Loucy (cell line): ENCODE data around the gene RPL19.

Experiments
- H2AFZ ChIP-seq: fragments of 200-600 bp; sonication (generic); 2 replicates; pipeline ENCODE4 v1.6.0; 2016; ENCODE audit warnings: antibody characterized with exemption, mild to moderate bottlenecking, low read length, moderate library complexity
- H3F3A ChIP-seq: fragments of 200-600 bp; 2 replicates; pipeline ENCODE4 v1.6.0; 2016; ENCODE audit warnings: antibody characterized with exemption, low read depth, mild to moderate bottlenecking
- H3K27me3 ChIP-seq: fragments of 200-600 bp; sonication (generic); 2 replicates; pipeline ENCODE4 v1.6.1; 2014; ENCODE audit warnings: low read length, mild to moderate bottlenecking; ENCODE audit not compliant: insufficient read depth, poor library complexity, severe bottlenecking
- H3K36me3 ChIP-seq: fragments of 200-600 bp; sonication (generic); 2 replicates; pipeline ENCODE4 v1.6.1; 2016; ENCODE audit warnings: low read length; ENCODE audit not compliant: insufficient read depth
- H3K4me1 ChIP-seq: fragments of 200-600 bp; sonication (generic); 2 replicates; pipeline ENCODE4 v1.5.1; 2014; ENCODE audit warnings: low read length, mild to moderate bottlenecking; ENCODE audit not compliant: insufficient read depth, poor library complexity, severe bottlenecking
- H3K4me2 ChIP-seq: fragments of 200-600 bp; sonication (generic); 2 replicates; pipeline ENCODE4 v1.6.0; 2014; ENCODE audit warnings: antibody characterized with exemption, low read length, low read depth, mild to moderate bottlenecking; ENCODE audit not compliant: poor library complexity, severe bottlenecking
- H3K4me3 ChIP-seq: fragments of 200-600 bp; sonication (generic); 2 replicates; pipeline ENCODE4 v1.5.1; 2014; ENCODE audit warnings: low read length, mild to moderate bottlenecking, mixed read lengths; ENCODE audit not compliant: poor library complexity, severe bottlenecking
- H3K79me2 ChIP-seq: fragments of 200-600 bp; sonication (generic); 2 replicates; pipeline ENCODE4 v1.6.1; 2014; ENCODE audit warnings: low read length; ENCODE audit not compliant: insufficient read depth
- H3K9ac ChIP-seq: fragments of 200-600 bp; sonication (generic); 2 replicates; pipeline ENCODE4 v1.6.0; 2014; ENCODE audit warnings: mild to moderate bottlenecking, low read depth, low read length, moderate library complexity; ENCODE audit not compliant: poor library complexity, severe bottlenecking
- H3K9me2 ChIP-seq: fragments of 200-600 bp; sonication (generic); replicated peaks from 2 replicates; pipeline ENCODE4 v1.6.1; 2016; ENCODE audit warnings: low read depth, low read length, mixed read lengths
- H3K9me3 ChIP-seq: fragments of 200-600 bp; sonication (generic); 2 replicates; pipeline ENCODE4 v1.6.1; 2014; ENCODE audit warnings: mild to moderate bottlenecking, antibody characterized with exemption, low read length, low read depth; ENCODE audit not compliant: insufficient read depth
- H4K20me1 ChIP-seq: fragments of 200-600 bp; sonication (generic); 2 replicates; pipeline ENCODE4 v1.6.0; 2014; ENCODE audit warnings: antibody characterized with exemption, low read length, mild to moderate bottlenecking; ENCODE audit not compliant: insufficient read depth, poor library complexity, severe bottlenecking
- EZH2phosphoT487 ChIP-seq: fragments of 200-600 bp; IDR thresholded peaks from 2 replicates; pipeline ENCODE4 v1.6.1; 2018; ENCODE audit warnings: antibody characterized with exemption, mild to moderate bottlenecking, moderate library complexity, borderline replicate concordance
- TF ChIP-seq, protein P1 (sequence below): fragments of 200-600 bp; sonication (generic); conservative IDR thresholded peaks from 2 replicates; pipeline ENCODE4 v1.5.1; 2014; ENCODE audit warnings: mild to moderate bottlenecking, antibody characterized with exemption, low read length

The RPL19 gene

DNA sequence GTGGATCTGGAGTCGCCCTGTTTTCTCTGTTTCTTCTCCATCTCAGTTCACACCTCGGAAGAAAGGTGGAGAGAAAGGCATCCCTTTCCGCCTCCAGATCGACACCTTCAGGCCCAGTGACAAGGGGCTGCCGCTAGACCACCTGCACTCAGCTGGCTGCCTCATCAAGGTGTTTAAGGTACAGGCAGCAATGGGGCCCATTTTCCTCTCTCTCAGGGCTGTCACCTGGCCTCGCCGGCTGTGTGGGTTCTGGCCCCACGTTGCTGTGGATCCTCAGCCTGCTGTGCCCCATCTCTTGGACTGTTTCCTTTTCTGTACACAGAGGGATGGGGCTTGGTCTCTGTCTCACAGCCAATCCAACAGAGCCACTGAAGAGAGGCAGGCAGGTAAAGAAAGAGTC is 43.1 kb downstream of the RPL19 start:
- no peaks in the 10 kb centered on the region for H4K20me1 ChIP-seq
- peak overlapping the region; percentile 88 for H3K4me2 ChIP-seq
- TF ChIP-seq EZH2phosphoT487: no peak
- TF ChIP-seq, protein P1, sequence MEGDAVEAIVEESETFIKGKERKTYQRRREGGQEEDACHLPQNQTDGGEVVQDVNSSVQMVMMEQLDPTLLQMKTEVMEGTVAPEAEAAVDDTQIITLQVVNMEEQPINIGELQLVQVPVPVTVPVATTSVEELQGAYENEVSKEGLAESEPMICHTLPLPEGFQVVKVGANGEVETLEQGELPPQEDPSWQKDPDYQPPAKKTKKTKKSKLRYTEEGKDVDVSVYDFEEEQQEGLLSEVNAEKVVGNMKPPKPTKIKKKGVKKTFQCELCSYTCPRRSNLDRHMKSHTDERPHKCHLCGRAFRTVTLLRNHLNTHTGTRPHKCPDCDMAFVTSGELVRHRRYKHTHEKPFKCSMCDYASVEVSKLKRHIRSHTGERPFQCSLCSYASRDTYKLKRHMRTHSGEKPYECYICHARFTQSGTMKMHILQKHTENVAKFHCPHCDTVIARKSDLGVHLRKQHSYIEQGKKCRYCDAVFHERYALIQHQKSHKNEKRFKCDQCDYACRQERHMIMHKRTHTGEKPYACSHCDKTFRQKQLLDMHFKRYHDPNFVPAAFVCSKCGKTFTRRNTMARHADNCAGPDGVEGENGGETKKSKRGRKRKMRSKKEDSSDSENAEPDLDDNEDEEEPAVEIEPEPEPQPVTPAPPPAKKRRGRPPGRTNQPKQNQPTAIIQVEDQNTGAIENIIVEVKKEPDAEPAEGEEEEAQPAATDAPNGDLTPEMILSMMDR: no peak
- no peaks in the 10 kb centered on the region for H3K36me3 ChIP-seq
- H3F3A ChIP-seq: peaks cover 4% of the 10 kb centered on the region; the same call in 1 of the 2 replicates
- no peaks in the 10 kb centered on the region for H3K27me3 ChIP-seq
- no peaks in the 10 kb centered on the region for H3K9me2 ChIP-seq
- no peak overlapping the region for H2AFZ ChIP-seq
- H3K79me2 ChIP-seq: no peaks in the 10 kb centered on the region
- no peak overlapping the region for H3K4me3 ChIP-seq
- peaks cover 26% of the 10 kb centered on the region for H3K4me1 ChIP-seq
- H3K9me3 ChIP-seq: no peaks in the 10 kb centered on the region
- peak overlapping the region; percentile 60 for H3K9ac ChIP-seq

DNA sequence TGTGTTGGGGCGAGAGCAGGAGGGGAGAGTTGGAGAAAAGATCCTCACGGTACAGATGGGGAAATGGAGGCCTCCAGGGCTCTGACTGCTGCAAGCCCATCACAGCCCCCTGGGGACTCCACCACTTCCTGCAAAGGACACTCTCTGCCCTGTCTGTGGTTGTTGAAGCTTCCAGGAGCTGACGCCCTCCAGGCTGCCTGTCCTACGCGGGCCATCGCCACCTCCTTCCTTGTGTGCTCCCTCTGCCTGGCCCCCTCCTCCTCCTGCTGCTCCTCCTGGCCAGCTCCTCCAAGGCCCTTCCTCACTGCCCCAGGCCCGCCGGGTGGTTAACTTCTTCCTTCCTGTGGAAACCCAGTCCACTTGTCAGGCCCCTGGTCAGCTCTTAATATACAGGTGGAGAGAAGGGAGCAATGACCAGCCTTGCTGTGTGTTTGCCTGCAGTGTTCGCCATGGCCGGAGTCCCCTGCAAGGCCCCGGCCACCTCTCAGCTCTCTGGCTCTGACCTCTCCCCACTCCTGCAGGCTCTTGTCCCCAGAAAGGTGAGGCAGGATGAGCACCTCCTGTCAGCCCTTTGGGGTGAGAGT is 44.0 kb downstream of the RPL19 start:
- Histone ChIP-seq H3K4me3 (peak overlapping the region; percentile 64), H3K4me2 (peak overlapping the region; percentile 88), H3K9ac (peak overlapping the region; percentile 60), H3K9me3 (no peaks in the 10 kb centered on the region), H3K4me1 (peaks cover 20% of the 10 kb centered on the region), H3F3A (peaks cover 4% of the 10 kb centered on the region; the same call in 1 of the 2 replicates), H3K9me2 (no peaks in the 10 kb centered on the region), H3K27me3 (no peaks in the 10 kb centered on the region), H3K79me2 (no peaks in the 10 kb centered on the region), H4K20me1 (no peaks in the 10 kb centered on the region), H3K36me3 (no peaks in the 10 kb centered on the region), H2AFZ (peak overlapping the region; percentile 49)
- TF ChIP-seq, protein P1: no peak
- TF ChIP-seq EZH2phosphoT487: no peak

DNA sequence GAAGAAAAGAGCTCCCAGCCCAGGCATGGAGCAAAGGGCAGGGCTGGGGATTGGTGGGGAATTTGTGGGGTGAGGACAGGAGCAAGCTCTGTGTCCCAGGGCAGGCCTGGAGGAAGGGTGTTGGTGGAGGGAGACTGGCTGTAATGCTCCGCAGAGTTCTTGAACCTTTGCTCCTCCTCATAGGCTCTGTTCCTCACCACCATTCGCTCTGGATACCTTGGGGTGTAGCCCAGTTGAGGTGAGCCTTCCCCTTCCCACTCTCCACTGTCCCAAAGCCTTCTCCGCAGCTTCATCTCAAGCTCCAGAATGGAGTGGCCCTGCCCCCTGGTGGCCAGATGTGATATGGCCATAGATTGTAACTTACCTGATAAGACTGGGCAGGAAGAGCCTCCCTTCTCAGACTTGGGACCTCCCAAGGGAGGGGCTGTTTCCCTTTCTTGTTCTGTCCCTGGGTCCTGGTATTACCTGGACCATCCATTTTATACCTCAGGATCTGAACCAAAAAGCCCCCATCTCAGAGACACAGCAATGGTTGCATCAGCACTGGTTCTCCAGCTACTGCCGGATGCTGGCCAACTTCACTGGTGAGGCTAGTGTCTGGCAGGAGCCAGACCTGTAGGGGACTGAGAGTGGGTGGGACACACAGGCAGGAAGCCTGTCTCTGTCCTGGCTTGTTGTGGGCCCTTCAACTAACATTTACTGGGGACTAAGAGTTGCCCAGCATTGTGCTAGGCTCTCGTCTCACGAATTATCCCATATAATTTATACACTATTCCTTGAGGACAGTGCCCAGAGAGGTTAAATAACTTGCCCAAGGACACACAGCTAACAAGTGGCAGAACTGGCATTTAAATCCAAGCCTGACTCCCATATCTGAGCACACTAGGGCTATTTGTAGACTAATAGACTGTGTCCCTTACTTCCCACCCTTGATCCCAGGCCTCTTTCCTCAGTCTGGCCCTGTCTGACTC is 44.8 kb downstream of the RPL19 start:
- Histone ChIP-seq H3F3A (peaks cover 4% of the 10 kb centered on the region; the same call in 1 of the 2 replicates), H3K27me3 (no peaks in the 10 kb centered on the region), H3K9me3 (no peaks in the 10 kb centered on the region), H3K9ac (peak overlapping the region; percentile 60), H3K4me3 (peak overlapping the region; percentile 64), H3K36me3 (no peaks in the 10 kb centered on the region), H4K20me1 (no peaks in the 10 kb centered on the region), H3K4me2 (peak overlapping the region; percentile 88), H2AFZ (peak overlapping the region; percentile 49; the same call in 1 of the 2 replicates), H3K9me2 (no peaks in the 10 kb centered on the region), H3K79me2 (no peaks in the 10 kb centered on the region), H3K4me1 (peaks cover 20% of the 10 kb centered on the region)
- TF ChIP-seq, protein P1: peak; percentile 97
- no peak for TF ChIP-seq EZH2phosphoT487
